Panc1 (cell line): ENCODE results near the gene MPP3. TPM values are rescaled to one million over a fixed set of nuclear protein-coding genes. Genes with fewer than 3 reads are reported as not detected.

Source experiments
- ATAC-seq: fragments of 200-7000 bp; cut with Tn5 transposase; 2 replicates; pipeline ENCODE4 v1.9.1; 2020; ENCODE audit warnings: mild to moderate bottlenecking, moderate library complexity
- BruUV-seq: library from RNA; stranded (reverse); fragments of 400-500 nt; replicated peaks from 2 replicates; lab custom pipeline; 2021; lab: Mats Ljungman, UMichigan
- CTCF ChIA-PET: fragments of 300-600 bp; sonication (Branson Sonifier 250); formaldehyde crosslinking; loops from one replicate; lab custom pipeline; 2022; ENCODE audit warnings: antibody characterized with exemption; lab: Charles Lee
- POLR2A ChIA-PET: fragments of 300-600 bp; sonication (Branson Sonifier 250); formaldehyde crosslinking; loops from one replicate; lab custom pipeline; 2022; ENCODE audit warnings: antibody characterized with exemption; lab: Charles Lee
- DNase-seq: peaks from one replicate; pipeline ENCODE4 v3.0.0-alpha.2; 2010; ENCODE audit warnings: low read depth, low spot score
- H3K27ac ChIP-seq: 2 replicates; pipeline ENCODE4 v1.5.1; 2011; ENCODE audit warnings: mild to moderate bottlenecking, low read length, inconsistent platforms
- H3K27me3 ChIP-seq: fragments of 200-500 bp; sonication (Bioruptor generic); 2 replicates; pipeline ENCODE4 v1.6.0; 2014; ENCODE audit warnings: low read length, inconsistent platforms; ENCODE audit not compliant: control insufficient read depth, insufficient read depth
- H3K36me3 ChIP-seq: fragments of 200-500 bp; sonication (Bioruptor generic); 2 replicates; pipeline ENCODE4 v1.5.1; 2014; ENCODE audit warnings: inconsistent platforms, mild to moderate bottlenecking, low read length, moderate library complexity; ENCODE audit not compliant: control insufficient read depth, insufficient read depth
- H3K4me1 ChIP-seq: 2 replicates; pipeline ENCODE4 v1.5.1; 2011; ENCODE audit warnings: inconsistent platforms, mild to moderate bottlenecking, low read length, moderate library complexity; ENCODE audit not compliant: control insufficient read depth, insufficient read depth
- H3K4me3 ChIP-seq, 2 experiments: 2 replicates each; pipeline ENCODE4 v1.5.1; 2011 to 2012; ENCODE audit warnings: low read depth in 2 of 2, low read length in 2 of 2, mild to moderate bottlenecking in 2 of 2, inconsistent platforms in 1 of 2, moderate library complexity in 1 of 2
- H3K9me3 ChIP-seq: fragments of 200-500 bp; sonication (Bioruptor generic); 2 replicates; pipeline ENCODE4 v1.5.1; 2014; ENCODE audit warnings: low read depth, mild to moderate bottlenecking, inconsistent platforms, low read length, moderate library complexity; ENCODE audit not compliant: control insufficient read depth, insufficient read depth
- POLR2AphosphoS5 ChIP-seq: IDR thresholded peaks from 2 replicates; pipeline ENCODE4 v1.6.1; 2012; ENCODE audit warnings: mild to moderate bottlenecking, low read depth, low read length, moderate library complexity
- SIN3A ChIP-seq: IDR thresholded peaks from 2 replicates; pipeline ENCODE4 v1.6.1; 2012; ENCODE audit warnings: low read depth, mild to moderate bottlenecking, low read length, moderate library complexity, borderline replicate concordance; ENCODE audit not compliant: insufficient read depth
- TCF7L2 ChIP-seq: IDR thresholded peaks from 2 replicates; pipeline ENCODE4 v1.6.1; 2011; ENCODE audit warnings: mild to moderate bottlenecking, low read depth, low read length, inconsistent platforms
- in situ Hi-C: cut with HindIII; loops from 2 replicates; pipeline ENCODE4 v1.10.0; 2016; ENCODE audit warnings: low sequenced_read_pairs, low pct_unique_long_range_greater_than_20kb
- intact Hi-C: fragments of 100-400 bp; cut with micrococcal nuclease; formaldehyde crosslinking; loops from one replicate; pipeline ENCODE4 v1.10.0; 2022; ENCODE audit not compliant: unreplicated experiment
- total RNA-seq: library from RNA; stranded (reverse); gene quantifications from one replicate; pipeline ENCODE4 v1.2.1, GENCODE V29; 2021; ENCODE audit not compliant: unreplicated experiment
- TF ChIP-seq, protein P1 (sequence below), 2 experiments: IDR thresholded peaks; 2 replicates each; pipeline ENCODE4 v1.6.1; 2011 to 2012; ENCODE audit warnings: low read depth in 2 of 2, control low read depth in 1 of 2, low read length in 1 of 2, mild to moderate bottlenecking in 1 of 2, moderate library complexity in 1 of 2; ENCODE audit not compliant: insufficient read depth in 1 of 2
- TF ChIP-seq, protein P2 (sequence below): fragments of 450-650 bp; IDR thresholded peaks from 2 replicates; pipeline ENCODE4 v1.5.1; 2017; ENCODE audit warnings: mild to moderate bottlenecking

The MPP3 gene
- total RNA-seq, 1 experiment from 2014 or later, result 7.1 TPM

- H3K27me3 ChIP-seq, result no peaks in the 10 kb centered on the region
- ATAC-seq, result no peak
- H3K4me3 ChIP-seq, result no peak within 1 kb of the TSS
- TF ChIP-seq POLR2AphosphoS5 (no peak), TCF7L2 (no peak), SIN3A (no peak)
- TF ChIP-seq, protein P1, sequence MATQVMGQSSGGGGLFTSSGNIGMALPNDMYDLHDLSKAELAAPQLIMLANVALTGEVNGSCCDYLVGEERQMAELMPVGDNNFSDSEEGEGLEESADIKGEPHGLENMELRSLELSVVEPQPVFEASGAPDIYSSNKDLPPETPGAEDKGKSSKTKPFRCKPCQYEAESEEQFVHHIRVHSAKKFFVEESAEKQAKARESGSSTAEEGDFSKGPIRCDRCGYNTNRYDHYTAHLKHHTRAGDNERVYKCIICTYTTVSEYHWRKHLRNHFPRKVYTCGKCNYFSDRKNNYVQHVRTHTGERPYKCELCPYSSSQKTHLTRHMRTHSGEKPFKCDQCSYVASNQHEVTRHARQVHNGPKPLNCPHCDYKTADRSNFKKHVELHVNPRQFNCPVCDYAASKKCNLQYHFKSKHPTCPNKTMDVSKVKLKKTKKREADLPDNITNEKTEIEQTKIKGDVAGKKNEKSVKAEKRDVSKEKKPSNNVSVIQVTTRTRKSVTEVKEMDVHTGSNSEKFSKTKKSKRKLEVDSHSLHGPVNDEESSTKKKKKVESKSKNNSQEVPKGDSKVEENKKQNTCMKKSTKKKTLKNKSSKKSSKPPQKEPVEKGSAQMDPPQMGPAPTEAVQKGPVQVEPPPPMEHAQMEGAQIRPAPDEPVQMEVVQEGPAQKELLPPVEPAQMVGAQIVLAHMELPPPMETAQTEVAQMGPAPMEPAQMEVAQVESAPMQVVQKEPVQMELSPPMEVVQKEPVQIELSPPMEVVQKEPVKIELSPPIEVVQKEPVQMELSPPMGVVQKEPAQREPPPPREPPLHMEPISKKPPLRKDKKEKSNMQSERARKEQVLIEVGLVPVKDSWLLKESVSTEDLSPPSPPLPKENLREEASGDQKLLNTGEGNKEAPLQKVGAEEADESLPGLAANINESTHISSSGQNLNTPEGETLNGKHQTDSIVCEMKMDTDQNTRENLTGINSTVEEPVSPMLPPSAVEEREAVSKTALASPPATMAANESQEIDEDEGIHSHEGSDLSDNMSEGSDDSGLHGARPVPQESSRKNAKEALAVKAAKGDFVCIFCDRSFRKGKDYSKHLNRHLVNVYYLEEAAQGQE (IDR thresholded peaks at IDR 0.05; ENCODE audit: insufficient read depth in 1 of 2, low read depth in 2 of 2, low read length in 1 of 2), result no peak
- TF ChIP-seq, protein P2, sequence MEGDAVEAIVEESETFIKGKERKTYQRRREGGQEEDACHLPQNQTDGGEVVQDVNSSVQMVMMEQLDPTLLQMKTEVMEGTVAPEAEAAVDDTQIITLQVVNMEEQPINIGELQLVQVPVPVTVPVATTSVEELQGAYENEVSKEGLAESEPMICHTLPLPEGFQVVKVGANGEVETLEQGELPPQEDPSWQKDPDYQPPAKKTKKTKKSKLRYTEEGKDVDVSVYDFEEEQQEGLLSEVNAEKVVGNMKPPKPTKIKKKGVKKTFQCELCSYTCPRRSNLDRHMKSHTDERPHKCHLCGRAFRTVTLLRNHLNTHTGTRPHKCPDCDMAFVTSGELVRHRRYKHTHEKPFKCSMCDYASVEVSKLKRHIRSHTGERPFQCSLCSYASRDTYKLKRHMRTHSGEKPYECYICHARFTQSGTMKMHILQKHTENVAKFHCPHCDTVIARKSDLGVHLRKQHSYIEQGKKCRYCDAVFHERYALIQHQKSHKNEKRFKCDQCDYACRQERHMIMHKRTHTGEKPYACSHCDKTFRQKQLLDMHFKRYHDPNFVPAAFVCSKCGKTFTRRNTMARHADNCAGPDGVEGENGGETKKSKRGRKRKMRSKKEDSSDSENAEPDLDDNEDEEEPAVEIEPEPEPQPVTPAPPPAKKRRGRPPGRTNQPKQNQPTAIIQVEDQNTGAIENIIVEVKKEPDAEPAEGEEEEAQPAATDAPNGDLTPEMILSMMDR, result no peak
- BruUV-seq, result no TSS peak
- no peaks in the 10 kb centered on the region for H3K4me1 ChIP-seq
- CTCF ChIA-PET, result no interaction called here
- H3K9me3 ChIP-seq, result no peaks in the 10 kb centered on the region
- no peak within 1 kb of the TSS for H3K27ac ChIP-seq
- POLR2A ChIA-PET, result no interaction called here
- intact Hi-C loops (no loop called here), in situ Hi-C loops (no loop called here)
- no peaks in the 10 kb centered on the region for H3K36me3 ChIP-seq
- DNase-seq, result no peak
These were observed 14.0 kb upstream of the MPP3 start, which contains the start of gene CD300LG for GRCh38 chr17:43846963-43847371. Gene CD300LG (plus strand): TSS chr17:43847176. CDS start chr17:43847217, 41 bp downstream.

GRCh38 chr17:43846221-43846712 is 13.3 kb upstream of the MPP3 start:
- ChIA-PET POLR2A (no interaction called here), CTCF (interaction anchor here (0.5 to 1.1 kb wide), 5 partner anchors 25 to 292 kb away, joined by 3 to 4 read pairs (median 3); no protein-coding TSS in a partner anchor)
- Histone ChIP-seq H3K4me3 (no peak overlapping the region), H3K27me3 (no peaks in the 10 kb centered on the region), H3K4me1 (peaks cover 6% of the 10 kb centered on the region; the same call in 1 of the 2 replicates), H3K27ac (no peak overlapping the region), H3K9me3 (no peaks in the 10 kb centered on the region), H3K36me3 (no peaks in the 10 kb centered on the region)
- ATAC-seq (peak; percentile 93), DNase-seq (peak; percentile 38)
- in situ Hi-C loops, result no loop called here
- no TSS peak for BruUV-seq
- TF ChIP-seq, protein P2, result peak; percentile 95
- TF ChIP-seq SIN3A, result no peak
- intact Hi-C loops, result no loop called here
